Measurements from ENCODE around the gene ATXN1. TPM values are rescaled to one million over a fixed set of nuclear protein-coding genes. Genes with fewer than 3 reads are reported as not detected.
A peak's percentile ranks its signal among the peaks of the same experiment; 100 is the strongest.

ATXN1 gene
- total RNA-seq, 1 donor from 2014 or later: 98.0 TPM

GRCh38 chr6:16743664-16744210 is 17.5 kb downstream of the ATXN1 start:
- no peak for DNase-seq (ENCODE audit: low spot score)

- DNase-seq (ENCODE audit: low spot score): no peak
Measured at GRCh38 chr6:16742116-16742515, 19.1 kb downstream of the ATXN1 start.

DNA sequence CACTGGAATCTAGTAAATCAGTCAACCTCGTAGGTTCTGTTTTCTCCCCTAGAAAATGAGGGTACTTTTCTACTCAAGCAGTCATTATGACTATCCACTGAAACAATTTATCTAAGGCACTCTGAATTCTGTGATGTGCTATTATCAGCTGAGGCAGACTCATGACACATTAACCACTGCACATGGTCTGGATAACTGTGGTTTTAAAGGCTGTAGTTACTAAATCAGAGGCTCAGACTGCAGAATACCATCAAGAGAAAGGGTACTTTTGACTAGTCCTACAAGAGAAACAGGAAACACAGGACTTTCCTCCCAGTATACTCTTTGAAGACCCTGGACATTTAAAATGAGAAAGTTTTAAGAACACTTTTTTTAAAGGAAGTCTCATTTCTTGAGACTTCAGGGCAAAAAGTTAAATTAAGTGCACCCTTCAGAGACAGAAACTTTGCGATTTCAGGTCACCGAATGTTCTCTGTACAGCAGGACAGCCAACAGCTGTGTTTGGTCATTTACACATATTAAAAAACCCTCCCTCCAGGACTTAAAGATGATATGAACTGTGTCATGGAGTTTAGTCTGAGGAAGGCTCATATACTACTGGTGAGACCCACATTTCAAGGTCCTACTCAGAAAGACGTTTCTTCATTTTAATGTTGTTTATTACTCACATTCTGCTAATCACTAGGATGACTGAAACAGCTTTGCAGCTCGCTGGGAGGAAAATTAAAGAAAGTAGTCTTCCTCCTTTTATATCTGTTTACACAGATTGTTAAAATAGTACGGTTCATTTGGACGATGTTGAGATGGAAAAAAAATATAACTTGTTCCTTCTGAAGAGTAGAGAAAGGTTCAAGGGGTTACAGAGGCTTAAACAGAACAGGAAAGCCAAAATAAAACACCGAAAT is 19.9 kb downstream of the ATXN1 start:
- DNase-seq (ENCODE audit: low spot score): peak; percentile 94

GRCh38 chr6:16740097-16740496 is 21.2 kb downstream of the ATXN1 start:
- DNase-seq (ENCODE audit: low spot score): no peak

- no peak for DNase-seq (ENCODE audit: low spot score)
Measured at GRCh38 chr6:16739329-16739801, 21.9 kb downstream of the ATXN1 start.

GRCh38 chr6:16737925-16738324 is 23.3 kb downstream of the ATXN1 start:
- DNase-seq (ENCODE audit: low spot score): no peak

- peak; percentile 46 for DNase-seq (ENCODE audit: low spot score)
Measured at GRCh38 chr6:16736856-16737775, 24.1 kb downstream of the ATXN1 start.

GRCh38 chr6:16735014-16735413 is 26.2 kb downstream of the ATXN1 start:
- DNase-seq (ENCODE audit: low spot score): no peak

DNA sequence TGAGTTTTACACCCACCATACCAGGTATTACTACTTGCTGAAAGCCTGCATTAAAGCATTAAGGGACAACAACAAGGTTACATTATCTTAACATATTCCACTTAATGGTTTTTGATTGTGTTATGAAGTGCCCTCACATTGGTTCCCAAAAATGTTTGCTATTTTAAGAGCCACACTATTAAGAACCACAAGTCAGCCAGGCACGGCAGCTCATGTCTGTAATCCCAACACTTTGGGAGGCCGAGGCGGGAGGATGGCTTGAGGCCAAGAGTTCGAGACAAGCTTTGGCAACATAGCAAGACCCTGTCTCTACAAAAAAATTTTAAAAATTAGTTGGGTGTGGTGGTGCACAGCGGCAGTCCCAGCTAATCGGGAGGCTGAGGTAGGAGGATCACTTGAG is 28.2 kb downstream of the ATXN1 start:
- no peak for DNase-seq (ENCODE audit: low spot score)

DNA sequence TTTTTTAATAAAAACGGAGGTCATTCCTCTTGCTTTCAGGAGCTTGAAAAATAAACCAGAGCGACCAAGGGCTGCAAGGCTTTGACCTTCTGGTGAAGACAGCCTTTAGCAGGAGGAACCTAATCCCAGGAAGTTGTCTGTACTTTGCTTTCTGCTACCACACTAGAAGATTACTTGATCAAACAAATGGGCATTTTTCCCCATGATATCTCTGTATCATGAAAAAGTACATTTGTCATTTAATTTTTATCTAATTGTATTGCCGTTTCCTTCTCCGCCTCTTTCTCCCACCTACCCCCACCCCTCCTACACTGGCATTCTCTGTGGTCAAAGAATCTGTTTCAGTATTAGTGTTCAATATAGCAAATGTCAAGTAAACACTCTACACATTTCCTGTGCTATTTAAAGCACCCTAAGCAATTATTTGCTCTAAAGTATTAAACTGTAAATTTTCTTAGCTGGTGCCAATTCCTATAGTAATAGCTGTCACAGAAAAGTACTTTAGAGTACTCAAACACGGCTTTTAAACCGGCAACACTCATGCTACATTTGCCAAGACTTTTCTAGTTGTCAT is 29.7 kb downstream of the ATXN1 start:
- DNase-seq (ENCODE audit: low spot score): no peak

DNA sequence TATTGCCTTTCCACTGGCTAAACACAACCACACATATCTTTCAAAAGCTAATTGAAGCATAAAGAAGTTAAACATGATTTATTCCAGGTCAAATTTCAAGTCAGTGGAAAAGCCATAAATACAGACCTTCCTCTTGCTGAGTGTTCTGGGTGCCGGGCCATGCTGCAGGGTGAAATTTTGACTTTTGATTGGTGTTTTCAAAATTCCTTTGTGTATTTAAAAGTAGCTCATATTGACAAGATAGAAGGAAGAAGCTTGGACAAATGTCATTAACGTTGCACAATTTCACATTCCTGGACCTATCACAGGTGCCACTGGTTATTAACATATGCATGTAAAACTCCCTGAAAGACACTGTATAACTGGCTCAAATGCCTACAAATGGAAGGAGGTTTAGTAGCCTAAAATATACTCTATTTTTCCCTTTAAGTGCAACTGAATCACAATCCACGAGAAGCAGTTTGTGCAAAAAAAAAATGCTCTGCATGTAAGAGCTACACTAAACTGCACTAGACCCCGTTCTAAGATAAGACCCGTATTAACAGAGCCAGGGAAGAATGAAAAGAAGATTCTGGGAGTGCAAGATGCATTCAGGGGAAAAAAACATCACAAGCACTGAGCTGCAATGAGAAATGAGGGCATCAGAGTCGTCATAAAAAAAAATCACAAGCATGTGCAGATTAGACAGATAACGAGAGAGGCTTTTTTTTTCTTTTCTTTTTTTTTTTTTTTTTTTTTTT is 30.4 kb downstream of the ATXN1 start:
- peak; percentile 61 for DNase-seq (ENCODE audit: low spot score)

- no peak for DNase-seq (ENCODE audit: low spot score)
Measured at GRCh38 chr6:16729744-16730143, 31.5 kb downstream of the ATXN1 start.

GRCh38 chr6:16729183-16729691 is 32.0 kb downstream of the ATXN1 start:
- peak; percentile 39 for DNase-seq (ENCODE audit: low spot score)

- no peak for DNase-seq (ENCODE audit: low spot score)
Measured at GRCh38 chr6:16728513-16729182, 32.6 kb downstream of the ATXN1 start.

DNA sequence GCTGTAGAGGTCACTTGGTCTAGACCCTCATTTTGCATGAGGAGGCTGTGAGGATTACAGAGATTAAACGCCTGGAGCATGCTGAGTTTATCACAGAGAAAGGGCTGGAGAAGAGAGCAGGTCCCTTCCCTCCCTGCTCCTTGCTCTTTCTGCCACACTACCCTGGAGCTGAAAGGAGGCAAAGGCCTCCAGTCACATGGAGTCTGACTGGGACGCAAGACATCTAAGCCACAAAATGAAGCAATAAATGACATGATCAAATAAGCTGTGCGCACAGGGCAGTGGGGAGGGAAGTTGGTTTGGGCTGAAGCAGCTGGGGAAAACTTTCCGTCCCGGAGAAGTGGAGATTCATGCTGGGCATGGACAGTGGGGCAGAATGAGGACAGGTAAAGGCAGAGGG is 33.3 kb downstream of the ATXN1 start:
- no peak for DNase-seq (ENCODE audit: low spot score)

GRCh38 chr6:16725145-16725864 is 36.0 kb downstream of the ATXN1 start:
- peak; percentile 75 for DNase-seq (ENCODE audit: low spot score)

DNA sequence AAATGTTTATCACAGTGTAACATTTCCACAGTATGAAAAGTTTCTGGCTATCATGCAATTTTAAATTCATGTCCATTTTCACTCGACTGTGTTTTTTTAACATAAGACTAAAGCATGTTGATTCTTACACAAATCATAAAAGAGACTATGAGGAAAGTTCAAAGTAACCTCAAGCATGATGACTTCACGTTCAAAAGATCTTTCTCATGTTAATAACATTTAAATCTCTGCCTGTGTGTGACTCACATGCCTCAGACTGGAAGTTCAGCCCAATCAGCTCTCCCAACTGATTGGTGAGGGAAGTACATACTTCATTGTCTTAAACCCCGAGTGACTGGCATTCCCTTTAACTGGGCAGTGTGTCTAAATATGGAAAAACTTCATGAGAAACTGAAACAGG is 37.4 kb downstream of the ATXN1 start:
- peak; percentile 96 for DNase-seq (ENCODE audit: low spot score)

DNA sequence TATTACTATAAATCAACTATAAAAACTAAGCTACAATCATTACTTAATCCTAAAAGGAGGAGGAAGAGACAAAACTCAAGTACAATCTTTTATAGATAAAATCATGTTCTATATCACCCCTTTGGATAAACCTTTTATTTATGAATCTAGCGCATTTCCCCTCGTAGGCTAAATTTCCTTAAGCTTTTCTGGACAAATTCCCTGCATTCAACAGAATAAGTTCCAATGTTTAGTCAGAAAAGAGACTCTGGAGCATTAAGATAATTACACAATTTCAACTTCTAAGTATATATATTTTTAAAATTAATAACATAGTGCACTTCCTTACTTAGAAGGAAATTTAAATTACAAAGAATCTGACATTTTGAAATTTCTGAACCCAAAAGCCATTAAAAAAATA is 37.9 kb downstream of the ATXN1 start:
- peak; percentile 58 for DNase-seq (ENCODE audit: low spot score)

GRCh38 chr6:16722630-16723029 is 38.6 kb downstream of the ATXN1 start:
- no peak for DNase-seq (ENCODE audit: low spot score)

Data from umbilical cord (tissue), 2 donors.